ENCODE data around the gene ZNF37A. TPM values are rescaled to one million over a fixed set of nuclear protein-coding genes. Genes with fewer than 3 reads are reported as not detected.

ZNF37A gene
- total RNA-seq, 1 donor from 2014 or later, result 20.8 TPM

GRCh38 chr10:38156416-38157269 is 62.5 kb downstream of the ZNF37A start:
- ATAC-seq (ENCODE audit: low read depth) (no peak), DNase-seq (no peak)
- Mint-ChIP-seq H3K27me3 (no peaks in the 10 kb centered on the region), H3K4me3 (no peak overlapping the region), H3K27ac (no peak overlapping the region), H3K9me3 (peaks cover 13% of the 10 kb centered on the region), H3K4me1 (no peaks in the 10 kb centered on the region), H3K36me3 (ENCODE audit: low read depth) (no peaks in the 10 kb centered on the region)
- CTCF ChIA-PET, result no interaction called here
- POLR2A ChIA-PET, result no interaction called here
- intact Hi-C loops (cut with micrococcal nuclease), result no loop called here
- TF ChIP-seq CTCF (IDR thresholded peaks at IDR 0.05), result no peak

- intact Hi-C loops (cut with micrococcal nuclease), result no loop called here
- POLR2A ChIA-PET, result no interaction called here
These were observed 63.1 kb downstream of the ZNF37A start for GRCh38 chr10:38157270-38157685.

GRCh38 chr10:38159004-38159403 is 64.9 kb downstream of the ZNF37A start:
- Mint-ChIP-seq H3K27ac (no peak overlapping the region), H3K9me3 (peaks cover 13% of the 10 kb centered on the region), H3K27me3 (no peaks in the 10 kb centered on the region), H3K4me1 (no peaks in the 10 kb centered on the region), H3K36me3 (ENCODE audit: low read depth) (no peaks in the 10 kb centered on the region), H3K4me3 (no peak overlapping the region)
- DNase-seq, result no peak
- no peak for TF ChIP-seq CTCF (IDR thresholded peaks at IDR 0.05)
- ATAC-seq (ENCODE audit: low read depth), result no peak
- POLR2A ChIA-PET, result no interaction called here
- CTCF ChIA-PET, result no interaction called here
- intact Hi-C loops (cut with micrococcal nuclease), result no loop called here

More at GRCh38 chr10:38157270-38157685, 63.1 kb downstream of the ZNF37A start:
- H3K27me3 Mint-ChIP-seq, result no peaks in the 10 kb centered on the region
- H3K9me3 Mint-ChIP-seq, result peaks cover 13% of the 10 kb centered on the region
- no peak for TF ChIP-seq CTCF (IDR thresholded peaks at IDR 0.05)
- H3K4me1 Mint-ChIP-seq, result no peaks in the 10 kb centered on the region
- H3K4me3 Mint-ChIP-seq, result no peak overlapping the region
- CTCF ChIA-PET, result no interaction called here
- H3K36me3 Mint-ChIP-seq (ENCODE audit: low read depth), result no peaks in the 10 kb centered on the region
- H3K27ac Mint-ChIP-seq, result no peak overlapping the region
- DNase-seq (no peak), ATAC-seq (ENCODE audit: low read depth) (no peak)

GRCh38 chr10:38163617-38164016 is 69.5 kb downstream of the ZNF37A start:
- Mint-ChIP-seq H3K36me3 (ENCODE audit: low read depth) (no peaks in the 10 kb centered on the region), H3K27me3 (no peaks in the 10 kb centered on the region), H3K9me3 (peaks cover 12% of the 10 kb centered on the region), H3K4me1 (no peaks in the 10 kb centered on the region), H3K27ac (no peak overlapping the region), H3K4me3 (no peak overlapping the region)
- no peak for ATAC-seq (ENCODE audit: low read depth)
- intact Hi-C loops (cut with micrococcal nuclease), result no loop called here
- no peak for DNase-seq
- TF ChIP-seq CTCF (IDR thresholded peaks at IDR 0.05), result no peak
- ChIA-PET POLR2A (no interaction called here), CTCF (no interaction called here)

GRCh38 chr10:38174336-38174735 is 80.2 kb downstream of the ZNF37A start:
- ChIA-PET CTCF (no interaction called here), POLR2A (no interaction called here)
- ATAC-seq (ENCODE audit: low read depth) (no peak), DNase-seq (no peak)
- Mint-ChIP-seq H3K9me3 (no peaks in the 10 kb centered on the region), H3K4me3 (no peak overlapping the region), H3K4me1 (no peaks in the 10 kb centered on the region), H3K27ac (no peak overlapping the region), H3K27me3 (no peaks in the 10 kb centered on the region), H3K36me3 (ENCODE audit: low read depth) (no peaks in the 10 kb centered on the region)
- no peak for TF ChIP-seq CTCF (IDR thresholded peaks at IDR 0.05)
- intact Hi-C loops (cut with micrococcal nuclease), result no loop called here
